Right forelimb (tissue), 1 donor: ENCODE data around the gene EEF1AKMT4.

ENCODE experiments used
- DNase-seq: peaks from one replicate; pipeline ENCODE4 v3.0.0-alpha.2; 2018

EEF1AKMT4 gene

DNA sequence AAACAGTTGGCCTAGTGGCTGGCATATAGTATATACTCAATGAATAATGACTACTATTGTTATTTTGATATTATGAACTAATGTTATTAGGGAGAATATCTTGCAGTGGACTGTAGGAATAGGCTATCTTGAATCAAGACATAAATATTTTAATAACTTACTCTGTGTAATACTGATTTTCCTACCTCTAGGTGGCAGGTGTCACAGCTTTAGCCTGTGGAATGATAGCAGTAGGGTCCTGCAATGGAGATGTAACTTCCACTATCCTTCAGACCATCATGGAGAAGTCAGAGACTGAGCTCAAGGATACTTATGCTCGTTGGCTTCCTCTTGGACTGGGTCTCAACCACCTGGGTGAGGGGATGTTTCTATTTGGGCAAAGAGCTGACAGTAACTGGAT lies 56.1 kb downstream of the EEF1AKMT4 start:
- no peak for DNase-seq

DNA sequence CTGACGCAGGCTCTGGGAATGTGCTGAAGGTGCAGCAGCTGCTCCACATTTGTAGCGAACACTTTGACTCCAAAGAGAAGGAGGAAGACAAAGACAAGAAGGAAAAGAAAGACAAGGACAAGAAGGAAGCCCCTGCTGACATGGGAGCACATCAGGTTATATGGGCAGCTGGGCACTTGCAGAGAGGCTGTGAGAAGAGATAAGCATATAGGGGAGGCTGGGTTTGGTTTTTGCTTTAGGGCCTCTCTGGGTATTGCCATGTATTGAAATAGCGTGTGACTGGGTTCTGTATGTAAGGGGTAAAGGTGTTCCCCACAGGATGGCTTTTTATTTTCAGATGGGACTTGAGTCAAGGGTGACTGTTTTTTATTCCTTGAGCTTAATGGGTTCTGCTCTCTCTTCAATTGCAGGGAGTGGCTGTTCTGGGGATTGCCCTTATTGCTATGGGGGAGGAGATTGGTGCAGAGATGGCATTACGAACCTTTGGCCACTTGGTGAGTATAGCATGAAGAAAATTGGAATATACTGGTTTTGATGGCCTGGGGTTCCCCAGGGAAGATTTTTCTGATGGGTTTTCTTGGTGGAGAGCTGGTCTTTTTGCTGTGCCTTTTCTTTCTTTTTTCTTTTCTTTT lies 57.0 kb downstream of the EEF1AKMT4 start:
- no peak for DNase-seq

DNA sequence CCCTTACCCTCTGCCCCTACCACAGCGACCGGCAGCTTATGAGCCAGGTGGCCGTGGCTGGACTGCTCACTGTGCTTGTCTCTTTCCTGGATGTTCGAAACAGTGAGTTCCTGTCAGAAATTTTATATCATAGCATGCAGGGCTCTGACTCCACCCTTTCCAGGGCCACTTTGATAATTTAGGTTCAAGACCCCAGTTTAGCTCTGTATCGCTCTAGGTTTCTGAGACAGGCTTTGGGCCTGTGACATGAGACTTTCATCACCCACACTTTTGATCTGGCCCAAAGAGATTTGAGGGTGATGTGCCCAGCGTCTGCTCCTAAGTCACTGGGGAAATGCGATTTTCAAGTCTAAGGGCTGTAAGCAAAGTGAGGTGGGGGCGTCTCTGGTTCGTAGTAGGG lies 58.4 kb downstream of the EEF1AKMT4 start:
- no peak for DNase-seq
